Measurements from ENCODE around the gene TREML4.

- no peak for TF ChIP-seq GATA3 (IDR thresholded peaks at IDR 0.05; ENCODE audit: low read depth, low read length)
- TF ChIP-seq GATA2 (IDR thresholded peaks at IDR 0.05; ENCODE audit: low read depth, low read length): no peak
Measured at GRCh38 chr6:41204156-41204555, 24.0 kb upstream of the TREML4 start.
